Ishikawa (cell line): Measurements from ENCODE around the gene BCAT1.

ENCODE experiments used
- CEBPB ChIP-seq: IDR thresholded peaks from 2 replicates; pipeline ENCODE4 v1.6.1; 2012
- EGR1 ChIP-seq: IDR thresholded peaks from 2 replicates; pipeline ENCODE4 v1.6.1; 2012
- MAX ChIP-seq: IDR thresholded peaks from 2 replicates; pipeline ENCODE4 v1.6.1; 2012
- USF1 ChIP-seq: IDR thresholded peaks from 2 replicates; pipeline ENCODE4 v1.6.1; 2012

- no peak for TF ChIP-seq CEBPB
- no peak for TF ChIP-seq MAX
- no peak for TF ChIP-seq EGR1
- TF ChIP-seq USF1 = no peak
Measured at GRCh38 chr12:24778486-24779304, 170.2 kb downstream of the BCAT1 start.
